AG20443 (cell line): ENCODE measurements around the gene XAF1.
"Not testable (repeated sequence)": the region's sequence is repeated elsewhere in the genome, so short reads cannot be mapped to it uniquely, and the experiment has no call there.

Experiments used
- DNase-seq: peaks from one replicate; pipeline ENCODE4 v3.0.0; 2012; ENCODE audit warnings: low spot score, mixed read lengths

XAF1 gene

GRCh38 chr17:6800422-6801027, 44.7 kb downstream of the XAF1 start:
- no peak for DNase-seq

- no peak for DNase-seq
Observed at GRCh38 chr17:6811510-6811909, 55.7 kb downstream of the XAF1 start.

- no peak for DNase-seq
Observed at GRCh38 chr17:6812295-6812694, 56.4 kb downstream of the XAF1 start.

- DNase-seq: no peak
Observed at GRCh38 chr17:6815775-6816174, 59.9 kb downstream of the XAF1 start.

- DNase-seq: not testable (repeated sequence)
Observed at GRCh38 chr17:6816368-6816767, 60.5 kb downstream of the XAF1 start.

- DNase-seq: no peak
Observed at GRCh38 chr17:6818938-6819337, 63.1 kb downstream of the XAF1 start.

- peak; percentile 40 for DNase-seq
Observed at GRCh38 chr17:6823011-6823442, 67.2 kb downstream of the XAF1 start.
